HG02840 (cell line): ENCODE results near the gene PLLP.

Experiments
- ATAC-seq: cut with Tn5 transposase; IDR thresholded peaks from one replicate; pipeline ENCODE4 v1.9.1; 2021; ENCODE audit warnings: mild to moderate bottlenecking, moderate library complexity, moderate number of reproducible peaks; ENCODE audit not compliant: unreplicated experiment, low FRiP score

The PLLP gene

GRCh38 chr16:57303021-57303909, 18.8 kb upstream of the PLLP start:
- ATAC-seq = no peak

DNA sequence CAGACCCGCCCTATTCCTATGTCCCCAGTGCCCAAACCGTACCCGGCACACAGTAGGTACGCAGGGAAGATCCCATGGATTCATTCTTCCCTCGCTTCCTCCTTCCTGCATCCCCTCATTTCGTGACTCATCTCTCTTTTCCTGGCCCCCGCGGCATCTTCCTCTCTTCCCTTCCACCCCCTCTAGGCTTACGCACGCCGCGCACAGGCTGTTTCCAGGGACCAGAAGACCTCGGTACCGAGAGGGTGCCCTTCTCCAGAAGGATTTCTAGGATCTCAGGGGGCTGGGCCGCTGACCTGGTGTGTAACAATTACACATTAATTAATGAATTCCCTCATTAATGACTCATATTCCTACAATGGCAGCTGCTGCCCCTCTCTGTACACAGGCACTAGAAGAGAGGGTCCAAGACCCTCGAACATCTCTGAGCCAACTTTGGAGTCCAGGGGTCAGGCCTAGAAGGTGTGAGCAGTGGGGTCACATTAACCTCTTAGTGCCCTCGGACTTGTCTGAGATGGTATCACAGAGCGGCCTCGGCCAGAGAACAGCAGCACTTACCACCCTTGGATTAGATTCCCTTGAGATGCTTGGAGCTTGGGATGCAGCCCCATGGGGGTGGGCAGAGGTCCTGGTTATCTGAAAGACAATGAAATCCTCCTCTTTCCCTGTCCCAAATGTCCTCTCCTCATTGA, 16.8 kb upstream of the PLLP start:
- no peak for ATAC-seq

- peak; percentile 86 for ATAC-seq
These were observed 16.1 kb upstream of the PLLP start for GRCh38 chr16:57300387-57301125.

GRCh38 chr16:57299719-57300386, 15.4 kb upstream of the PLLP start:
- peak; percentile 52 for ATAC-seq

GRCh38 chr16:57299009-57299718, 14.7 kb upstream of the PLLP start:
- peak; percentile 15 for ATAC-seq

DNA sequence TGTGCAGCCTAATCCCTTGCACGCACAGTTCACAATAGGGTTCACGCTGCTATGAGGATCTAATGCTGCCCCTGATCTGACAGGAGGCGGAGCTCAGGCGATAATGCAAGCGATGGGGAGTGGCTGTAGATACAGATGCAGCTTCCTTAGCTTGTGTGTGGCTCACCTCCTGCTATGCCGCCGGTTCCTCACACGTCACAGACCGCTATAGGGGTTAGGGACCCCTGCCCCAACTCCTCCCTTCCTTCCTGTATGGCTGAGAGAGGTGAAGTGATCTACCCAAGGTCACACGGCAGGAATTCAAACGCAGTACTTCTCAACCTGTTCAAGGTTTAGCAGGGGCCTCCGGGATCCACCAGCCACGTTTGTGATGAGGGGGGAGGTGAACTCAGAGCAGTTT, 13.4 kb upstream of the PLLP start:
- no peak for ATAC-seq

- ATAC-seq = no peak
These were observed 5.2 kb upstream of the PLLP start for GRCh38 chr16:57289391-57290257.

- no peak for ATAC-seq
These were observed 907 bp upstream of the PLLP start for GRCh38 chr16:57285379-57285778.

DNA sequence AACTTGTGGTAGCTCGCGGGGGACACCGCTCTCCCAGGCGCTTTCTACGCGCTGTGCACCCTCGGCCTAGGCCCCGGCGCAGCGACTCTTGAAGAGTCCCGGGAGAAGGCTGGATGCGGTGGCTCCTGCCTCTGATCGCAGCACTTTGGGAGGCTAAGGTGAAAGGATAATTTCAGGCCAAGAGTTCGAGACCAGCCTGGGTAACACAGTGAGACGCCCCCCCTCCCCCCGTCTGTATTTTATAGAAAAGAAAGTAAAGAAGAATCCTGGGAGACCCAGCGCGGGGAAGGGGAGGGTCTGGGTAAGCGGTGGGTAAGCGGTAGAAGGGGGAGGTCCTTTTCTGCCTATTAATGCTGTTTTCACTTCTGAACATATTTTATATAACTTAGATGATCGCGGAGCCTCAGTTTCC, 486 bp upstream of the PLLP start:
- no peak for ATAC-seq

DNA sequence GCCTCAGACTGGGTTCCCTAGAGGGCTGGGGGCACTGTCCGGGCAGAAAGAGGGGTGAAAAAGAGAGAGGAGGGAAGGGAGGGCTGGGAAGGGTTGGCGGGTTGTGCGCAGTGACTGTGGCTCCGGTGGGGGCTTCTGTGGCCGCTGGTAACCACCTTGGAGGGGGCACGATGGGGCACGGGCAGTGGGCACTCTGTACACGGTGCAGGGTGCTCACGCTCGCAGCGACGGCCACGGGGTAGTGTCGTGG, 588 bp downstream of the PLLP start:
- no peak for ATAC-seq

GRCh38 chr16:57283214-57283958, 1.1 kb downstream of the PLLP start:
- ATAC-seq = no peak

GRCh38 chr16:57282510-57283213, 1.8 kb downstream of the PLLP start:
- ATAC-seq = no peak

DNA sequence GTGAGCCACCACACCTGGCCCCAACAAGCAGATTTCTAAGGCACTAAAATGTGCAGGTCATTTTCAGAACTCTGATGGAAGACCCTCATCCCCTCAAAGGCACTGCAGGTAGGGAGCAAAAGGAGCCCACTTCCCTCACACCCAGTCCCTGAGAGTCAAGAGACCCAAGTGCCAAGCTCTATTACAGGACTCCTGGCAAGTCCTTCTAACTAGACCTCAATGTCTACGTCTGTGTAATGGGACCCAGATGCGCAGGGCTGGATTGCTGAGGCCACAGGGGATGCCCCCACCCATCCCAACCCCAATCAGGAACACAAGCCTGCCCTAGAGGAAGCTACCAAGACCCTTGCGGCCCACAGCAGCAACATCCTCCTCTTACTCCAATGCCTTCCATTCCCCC, 2.7 kb downstream of the PLLP start:
- ATAC-seq = no peak

- ATAC-seq = no peak
These were observed 4.5 kb downstream of the PLLP start for GRCh38 chr16:57279780-57280638.

GRCh38 chr16:57278494-57278893, 6.0 kb downstream of the PLLP start:
- ATAC-seq = no peak

GRCh38 chr16:57277586-57277985, 6.9 kb downstream of the PLLP start:
- ATAC-seq = no peak

GRCh38 chr16:57276596-57276995, 7.9 kb downstream of the PLLP start:
- no peak for ATAC-seq
